LNCAP (cell line): Measurements from ENCODE around the gene MYO1B.

Experiments used
- CTCF ChIP-seq: fragments of 450-650 bp; IDR thresholded peaks from 2 replicates; pipeline ENCODE4 v1.5.1; 2017; ENCODE audit warnings: mild to moderate bottlenecking

Gene MYO1B

DNA sequence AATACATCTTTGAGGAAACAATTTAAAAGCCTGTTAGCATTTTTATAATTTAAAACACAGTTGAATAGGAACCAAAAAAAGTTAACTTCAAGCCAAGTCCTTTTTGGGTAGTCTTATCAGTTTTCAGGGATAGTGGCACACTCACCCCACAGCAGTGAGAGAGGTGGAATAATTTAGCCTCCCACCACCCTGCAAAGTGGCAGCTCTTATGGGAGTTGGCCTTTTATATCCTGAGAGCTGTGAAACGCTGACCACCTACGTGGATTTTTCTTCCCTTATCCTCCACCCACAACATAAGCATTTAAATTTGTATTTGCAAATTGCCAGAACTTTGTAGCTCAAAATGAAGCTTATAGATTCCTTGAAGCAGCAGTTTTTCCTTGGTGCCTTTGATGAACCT, 167.1 kb downstream of the MYO1B start:
- no peak for TF ChIP-seq CTCF

DNA sequence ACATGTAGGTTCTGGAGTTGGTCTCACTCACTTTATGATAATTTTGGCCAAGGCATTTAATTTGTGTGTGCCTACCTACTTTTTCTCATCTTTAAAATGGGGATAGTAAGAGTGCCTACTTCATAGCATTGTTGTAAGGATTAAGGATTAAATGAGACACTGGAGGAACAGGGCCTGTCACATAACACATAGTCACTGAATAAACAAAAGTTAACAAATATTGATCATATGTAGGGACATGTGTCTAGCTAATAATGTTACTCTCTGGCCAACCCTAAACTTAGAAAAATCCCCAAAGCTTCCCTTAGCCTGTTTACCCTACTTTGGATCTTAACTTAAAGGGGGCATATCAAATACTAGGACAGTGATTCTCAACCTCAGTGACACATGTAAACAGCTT, 169.9 kb downstream of the MYO1B start:
- no peak for TF ChIP-seq CTCF

DNA sequence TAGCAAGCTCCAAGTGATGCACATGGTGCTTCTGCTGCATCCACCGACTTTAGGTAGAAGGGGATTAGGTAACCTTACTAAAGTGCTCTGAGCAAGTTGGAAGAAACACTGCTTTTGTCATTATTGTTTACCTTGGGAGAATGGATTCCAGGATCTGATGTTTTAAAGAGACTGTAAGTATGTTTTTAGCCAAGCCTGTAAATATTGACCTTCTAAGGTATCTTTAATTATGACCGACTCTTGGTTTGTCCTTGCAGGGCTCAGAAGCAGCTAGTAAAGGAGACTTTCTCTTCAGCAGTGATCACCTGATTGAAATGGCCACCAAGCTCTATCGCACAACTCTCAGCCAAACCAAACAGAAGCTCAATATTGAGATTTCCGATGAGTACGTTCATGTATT, 170.7 kb downstream of the MYO1B start:
- no peak for TF ChIP-seq CTCF

DNA sequence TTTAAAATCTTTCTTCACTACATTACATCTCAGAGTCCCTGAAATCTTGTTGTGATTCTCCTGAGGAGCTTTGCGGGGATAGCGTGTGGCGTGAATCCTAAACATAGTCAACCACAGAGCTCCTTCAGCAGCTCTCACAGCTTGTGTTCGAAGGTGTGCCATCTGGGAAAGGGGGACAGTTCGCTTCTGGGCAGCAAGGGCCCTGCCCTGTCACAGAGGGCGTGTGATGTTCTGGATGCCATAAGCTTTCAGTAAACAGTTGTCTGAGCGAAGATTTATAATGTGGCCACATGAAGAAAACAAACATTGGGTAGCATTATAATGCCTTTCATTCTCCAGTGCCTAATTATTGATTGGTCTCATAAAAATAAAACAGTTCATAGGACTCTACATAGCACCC, 172.5 kb downstream of the MYO1B start:
- no peak for TF ChIP-seq CTCF

DNA sequence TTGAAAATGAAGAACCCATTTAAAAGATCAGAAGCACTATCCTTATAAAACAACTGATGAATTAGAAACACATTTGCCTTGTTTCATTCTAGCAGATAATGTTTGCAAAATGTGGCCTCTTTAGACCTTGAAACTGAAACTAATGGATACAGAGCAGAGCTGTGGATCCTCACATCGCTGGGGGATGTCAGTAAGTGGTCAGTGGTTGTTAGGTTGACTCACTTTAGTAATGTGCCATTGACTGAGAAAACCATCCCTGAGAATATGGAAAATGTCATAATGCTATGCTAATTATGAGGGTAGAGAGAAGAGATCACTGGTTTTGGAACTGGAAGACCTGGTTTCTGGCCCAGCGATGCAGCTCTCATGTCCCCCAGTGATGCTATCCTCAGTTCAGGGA, 176.7 kb downstream of the MYO1B start:
- TF ChIP-seq CTCF, result no peak

- no peak for TF ChIP-seq CTCF
Observed at GRCh38 chr2:191427031-191427430, 181.8 kb downstream of the MYO1B start.

- no peak for TF ChIP-seq CTCF
Observed at GRCh38 chr2:191428141-191428540, 182.9 kb downstream of the MYO1B start.

- no peak for TF ChIP-seq CTCF
Observed at GRCh38 chr2:191430476-191430875, 185.3 kb downstream of the MYO1B start.
